ENCODE results near the gene ASB1.
"Not testable (repeated sequence)": the region's sequence is repeated elsewhere in the genome, so short reads cannot be mapped to it uniquely, and the experiment has no call there.

Gene ASB1

GRCh38 chr2:238424313-238424700 is 2.4 kb upstream of the ASB1 start:
- no peak for DNase-seq

GRCh38 chr2:238425505-238425978 is 1.2 kb upstream of the ASB1 start:
- DNase-seq, result no peak

GRCh38 chr2:238425979-238426567 is 654 bp upstream of the ASB1 start:
- no peak for DNase-seq

DNA sequence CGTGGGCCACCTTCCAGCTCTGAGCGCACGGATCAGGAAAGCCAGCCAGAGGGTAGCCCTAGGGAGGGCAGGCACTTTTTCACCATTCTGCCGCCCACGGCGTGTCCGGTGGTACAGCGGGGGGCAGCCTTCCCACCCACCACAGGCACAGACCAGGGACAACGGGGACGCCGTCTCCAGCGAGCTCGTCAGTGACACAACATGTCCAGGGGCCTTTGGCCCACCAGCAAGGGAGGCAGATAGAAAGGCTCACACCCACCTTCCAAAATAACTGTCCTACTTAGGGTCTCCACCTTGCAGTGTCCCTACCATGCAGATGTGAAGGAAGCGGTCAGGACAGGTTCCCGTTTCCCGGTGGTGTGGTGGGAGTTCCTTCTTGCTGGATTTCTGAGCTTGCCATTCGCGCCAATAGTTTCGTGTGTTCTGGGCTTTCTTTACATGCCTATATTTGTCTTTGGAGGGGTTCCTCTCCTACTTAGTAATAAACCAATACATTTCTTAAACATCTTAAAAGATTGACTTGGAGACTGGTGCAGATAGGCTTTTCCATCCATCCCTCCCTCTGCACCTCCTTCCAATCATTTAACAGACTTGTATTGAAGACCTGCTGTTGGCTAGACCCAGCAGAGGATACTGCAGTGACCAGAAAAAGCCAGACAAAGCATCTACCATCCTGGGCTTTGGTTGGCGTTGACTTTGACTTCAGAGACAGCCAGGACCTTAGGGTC is 872 bp downstream of the ASB1 start:
- DNase-seq, result no peak

DNA sequence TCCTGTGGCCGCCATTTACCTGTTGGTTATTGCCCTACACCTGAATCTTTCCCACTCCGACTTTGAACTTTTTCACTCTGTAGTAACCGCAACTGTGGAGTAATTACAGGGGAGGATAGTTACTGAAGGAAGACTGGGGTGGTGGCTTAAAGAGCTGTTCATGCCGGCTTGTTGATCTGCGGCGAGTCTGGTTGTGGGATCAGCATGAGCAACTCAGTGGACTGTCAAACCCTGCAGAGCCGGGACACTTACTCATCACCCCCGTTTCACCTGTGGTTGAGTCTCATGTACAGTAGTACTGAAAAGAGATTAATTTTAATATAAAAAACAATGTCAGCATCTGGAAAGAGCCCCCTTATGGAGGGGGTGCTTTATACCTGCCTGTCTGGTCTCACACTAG is 2.1 kb downstream of the ASB1 start:
- no peak for DNase-seq

GRCh38 chr2:238430781-238431180 is 4.1 kb downstream of the ASB1 start:
- DNase-seq, result no peak

GRCh38 chr2:238431456-238431855 is 4.7 kb downstream of the ASB1 start:
- DNase-seq, result no peak

DNA sequence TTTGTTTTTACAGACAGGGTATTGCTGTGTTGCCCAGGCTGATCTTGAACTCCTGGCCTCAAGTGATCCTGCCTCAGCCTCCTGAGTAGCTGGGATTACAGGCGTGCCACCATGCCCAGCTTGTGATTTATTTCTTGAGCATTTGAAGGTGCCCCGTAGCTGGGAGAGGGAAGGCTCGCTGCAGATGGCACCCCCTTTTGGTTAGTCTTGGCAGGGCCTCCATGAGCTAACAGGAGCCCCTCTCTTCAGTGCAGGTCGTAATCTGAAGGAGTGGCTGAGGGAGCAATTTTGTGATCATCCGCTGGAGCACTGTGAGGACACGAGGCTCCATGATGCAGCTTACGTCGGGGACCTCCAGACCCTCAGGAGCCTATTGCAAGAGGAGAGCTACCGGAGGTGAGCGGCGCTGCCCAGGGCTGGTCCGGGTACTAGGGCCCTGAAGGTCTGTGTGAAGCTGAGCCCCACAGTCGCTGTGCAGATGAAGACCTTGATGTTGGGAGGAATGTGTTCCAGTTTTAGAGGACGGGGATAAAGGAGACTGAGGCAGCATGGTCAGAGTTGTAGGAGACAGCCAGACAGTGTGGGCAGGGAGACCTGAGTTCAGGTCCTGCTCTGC is 6.7 kb downstream of the ASB1 start:
- DNase-seq, result no peak

DNA sequence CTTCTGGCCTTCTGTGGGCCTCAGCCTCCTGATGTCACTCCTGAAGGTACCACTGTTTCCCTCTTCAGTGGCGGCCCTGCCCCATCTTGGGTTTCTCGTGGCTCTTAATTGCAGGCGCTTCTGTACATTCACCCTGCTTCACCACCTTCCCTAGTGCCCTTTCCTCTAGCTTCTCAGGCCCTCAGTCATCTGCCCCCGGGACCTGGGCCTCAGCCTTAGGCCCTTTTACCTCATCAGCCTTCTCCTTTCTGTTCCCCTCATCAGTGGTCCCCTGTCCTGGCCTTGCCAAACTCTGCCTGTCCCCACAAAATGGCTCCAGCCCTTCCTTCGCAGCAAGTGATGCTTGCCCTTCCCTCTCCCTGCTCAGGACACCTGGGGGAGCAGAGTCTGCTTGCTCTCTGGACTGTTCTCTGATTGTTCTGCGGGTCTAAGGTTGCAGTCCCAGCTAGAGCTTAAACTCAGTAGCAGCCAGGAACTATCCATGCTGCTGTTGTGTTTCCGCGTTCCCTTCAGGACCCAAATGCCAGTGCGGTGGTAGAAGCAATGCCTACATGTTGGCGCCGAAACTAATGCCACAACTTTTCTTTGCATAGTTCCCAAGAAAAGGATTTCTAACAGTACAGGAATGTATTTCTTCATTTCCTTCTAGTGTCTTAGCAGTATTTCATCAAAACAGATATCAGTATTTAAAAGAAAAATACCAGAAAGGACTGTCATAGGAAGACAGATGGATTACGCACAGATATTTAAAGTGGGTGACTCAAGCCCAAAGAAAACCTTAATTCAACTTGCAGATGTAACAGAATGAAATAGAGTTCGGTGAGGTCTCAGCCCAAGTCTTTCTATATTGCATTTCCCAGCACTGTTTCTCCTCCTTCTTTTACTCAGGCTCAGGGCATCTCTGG is 7.5 kb downstream of the ASB1 start:
- DNase-seq, result no peak

DNA sequence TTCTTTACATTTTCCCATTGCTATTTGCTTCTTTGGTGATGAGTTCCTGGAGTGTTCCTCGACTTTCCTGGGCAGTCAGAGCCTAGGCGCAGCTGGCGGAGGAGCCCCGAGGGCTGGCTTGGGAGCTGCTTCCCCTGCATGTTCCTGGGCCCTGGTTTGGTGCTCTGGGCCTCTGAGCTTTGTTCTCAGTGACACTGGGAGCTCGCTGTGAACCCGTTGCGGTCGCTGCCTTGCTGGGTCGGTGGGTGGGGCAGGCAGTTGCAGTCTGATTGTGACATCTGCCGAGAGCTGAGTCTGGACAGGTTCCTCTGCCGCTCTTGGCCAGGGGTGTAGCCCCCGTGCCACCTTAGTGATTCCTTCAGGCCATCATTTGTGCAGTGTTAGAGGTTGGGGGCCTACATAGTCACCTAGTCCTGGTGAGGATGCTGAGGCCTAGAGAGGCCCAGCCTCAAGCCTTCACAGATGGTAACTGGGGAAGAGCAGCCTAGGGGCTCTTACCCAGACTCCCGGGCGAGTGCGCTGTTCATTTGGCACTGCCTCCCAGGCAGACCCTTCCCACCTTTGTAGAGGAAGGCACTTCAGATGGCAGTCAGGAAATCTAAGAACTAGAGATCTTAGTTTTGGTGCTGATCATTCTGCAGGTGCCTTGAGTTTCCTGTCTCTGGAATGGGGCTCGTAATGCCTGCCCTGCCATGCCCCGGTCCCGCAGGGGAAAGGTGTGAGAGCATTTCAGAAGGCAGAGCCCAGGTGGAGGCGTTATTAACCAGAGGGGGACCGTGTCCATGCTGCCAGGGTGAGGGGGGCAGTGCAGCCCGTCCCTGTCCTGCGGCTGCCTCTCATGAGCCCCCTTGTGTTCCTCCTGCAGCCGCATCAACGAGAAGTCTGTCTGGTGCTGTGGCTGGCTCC is 8.4 kb downstream of the ASB1 start:
- DNase-seq, result no peak

DNA sequence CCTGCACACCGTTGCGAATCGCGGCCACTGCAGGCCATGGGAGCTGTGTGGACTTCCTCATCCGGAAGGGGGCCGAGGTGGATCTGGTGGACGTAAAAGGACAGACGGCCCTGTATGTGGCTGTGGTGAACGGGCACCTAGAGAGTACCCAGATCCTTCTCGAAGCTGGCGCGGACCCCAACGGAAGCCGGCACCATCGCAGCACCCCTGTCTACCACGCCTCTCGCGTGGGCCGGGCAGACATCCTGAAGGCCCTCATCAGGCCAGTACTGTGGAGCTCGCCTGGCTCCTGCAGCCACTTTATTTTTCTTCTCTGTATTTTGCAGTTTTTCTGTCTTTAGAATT is 9.0 kb downstream of the ASB1 start:
- no peak for DNase-seq

- no peak for DNase-seq
Observed at GRCh38 chr2:238438856-238439849, 12.4 kb downstream of the ASB1 start.

- no peak for DNase-seq
Observed at GRCh38 chr2:238439917-238440316, 13.2 kb downstream of the ASB1 start.

GRCh38 chr2:238440331-238440730 is 13.6 kb downstream of the ASB1 start:
- no peak for DNase-seq

DNA sequence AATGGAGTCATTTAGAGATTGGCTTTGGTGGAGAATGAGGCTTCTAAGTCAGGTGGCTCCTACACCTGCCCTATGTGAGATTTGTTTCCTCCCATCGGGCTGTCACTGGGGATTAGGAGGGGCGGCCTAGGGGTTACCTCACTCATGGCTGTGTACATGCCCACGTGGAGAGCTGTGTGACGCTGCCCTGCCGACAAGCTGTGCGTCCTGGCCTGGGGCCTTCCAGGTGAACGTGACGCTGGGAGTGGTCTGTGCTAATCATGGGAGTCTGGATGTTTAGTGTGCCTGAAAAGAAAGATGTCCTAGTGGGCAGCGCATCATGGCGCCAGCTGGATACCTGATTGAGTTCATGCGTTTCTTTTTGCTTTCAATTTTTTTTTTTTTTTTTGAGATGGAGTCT is 14.0 kb downstream of the ASB1 start:
- no peak for DNase-seq

DNA sequence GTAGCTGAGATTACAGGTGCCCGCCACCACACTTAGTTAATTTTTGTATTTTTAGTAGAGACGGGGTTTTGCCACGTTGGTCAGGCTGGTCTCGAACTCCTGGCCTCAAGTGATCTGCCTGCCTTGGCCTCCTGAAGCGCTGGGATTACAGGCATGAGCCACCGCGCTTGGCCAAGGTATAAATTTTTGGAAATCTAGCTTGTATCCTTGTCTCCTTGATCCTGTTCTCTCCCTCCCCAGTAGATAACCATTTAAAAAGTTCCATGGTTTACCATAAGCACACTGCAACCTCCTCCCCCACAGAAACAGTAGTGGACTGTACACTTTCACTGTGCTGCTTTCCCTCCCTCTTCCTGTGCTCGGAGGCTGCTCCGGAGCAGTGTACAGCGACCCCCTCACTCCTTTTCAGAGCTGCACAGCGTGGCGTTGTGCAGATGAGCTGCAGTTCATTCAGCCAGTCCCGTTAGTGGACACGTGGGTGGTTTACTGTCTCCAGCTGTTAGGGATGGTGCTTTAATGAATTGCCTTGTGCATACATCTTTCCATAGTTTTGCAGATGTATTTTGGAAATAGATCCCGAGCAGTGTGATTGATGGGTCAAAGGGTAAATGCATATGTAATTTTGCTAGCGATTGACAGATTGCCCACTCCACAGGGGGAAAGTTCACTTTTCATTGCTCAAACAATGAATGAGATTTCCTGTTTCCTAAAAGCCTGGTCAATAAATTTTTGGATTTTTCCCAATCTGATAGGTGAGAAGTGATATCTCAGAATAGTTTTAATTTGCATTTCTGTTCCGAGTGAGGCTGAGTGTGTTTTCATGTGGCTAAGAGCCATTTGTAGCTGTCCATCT is 14.8 kb downstream of the ASB1 start:
- DNase-seq, result no peak

DNA sequence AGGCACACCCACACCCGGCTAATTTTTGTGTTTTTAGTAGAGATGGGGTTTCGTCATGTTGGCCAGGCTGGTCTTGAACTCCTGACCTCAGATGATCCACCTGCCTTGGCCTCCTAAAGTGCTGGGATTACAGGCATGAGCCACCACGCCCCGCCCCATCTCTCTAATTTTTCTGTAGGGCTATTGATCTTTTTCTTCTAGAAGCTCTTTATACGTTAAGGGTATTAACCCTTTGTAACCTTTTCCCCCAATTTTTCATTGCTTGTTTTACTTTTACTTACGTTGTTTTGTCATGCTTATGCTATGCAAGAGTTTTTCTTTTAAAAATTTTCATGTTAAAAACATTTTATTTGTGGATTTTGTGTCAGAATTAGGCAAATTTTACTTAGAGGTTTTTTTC is 15.5 kb downstream of the ASB1 start:
- not testable (repeated sequence) for DNase-seq

- no peak for DNase-seq
Observed at GRCh38 chr2:238444242-238444641, 17.5 kb downstream of the ASB1 start.

DNA sequence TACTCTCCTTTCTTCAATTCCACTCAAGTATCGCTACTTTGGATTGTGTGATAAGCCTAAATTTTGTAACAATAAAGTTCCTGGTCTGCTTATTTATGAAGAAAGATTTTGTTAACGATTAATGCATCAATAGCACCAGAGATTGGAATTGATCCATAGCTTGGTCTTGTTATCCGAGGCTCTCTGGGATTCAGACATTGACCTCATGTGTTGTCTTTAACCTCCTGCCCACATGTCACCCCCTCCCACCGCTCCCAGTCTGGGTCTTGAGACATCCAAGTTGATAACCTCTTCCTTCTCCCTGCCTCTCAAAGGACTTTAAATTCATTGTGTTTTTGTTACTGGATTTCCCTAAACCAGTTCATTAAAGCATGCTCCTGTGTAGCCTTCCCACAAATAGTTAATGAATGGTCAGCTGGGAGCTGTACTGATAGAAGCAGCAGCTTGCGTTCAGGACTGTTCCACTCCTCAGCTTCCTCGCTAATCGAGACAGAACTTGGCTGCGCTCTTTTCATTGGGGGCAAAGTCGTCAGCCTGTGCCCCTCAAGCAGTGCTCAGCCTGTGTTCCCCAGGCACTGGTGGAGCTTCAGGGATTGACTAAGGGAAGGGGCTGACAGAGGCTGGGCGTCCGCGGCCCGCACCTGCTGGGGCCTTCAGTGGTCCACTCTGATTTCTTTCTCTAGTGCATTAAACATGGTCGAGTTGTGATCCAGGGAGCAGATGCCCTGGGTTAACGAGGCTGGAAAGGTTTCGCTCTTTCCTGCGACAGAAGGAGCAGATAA is 18.9 kb downstream of the ASB1 start:
- no peak for DNase-seq
